Adrenal gland (tissue), 12 donors: ENCODE measurements around the gene SPC25. TPM values are rescaled to one million over a fixed set of nuclear protein-coding genes. Genes with fewer than 3 reads are reported as not detected.
A peak's percentile ranks its signal among the peaks of the same experiment; 100 is the strongest.

ENCODE experiments used
- DNase-seq, 7 donors: peaks; one replicate each; pipeline ENCODE4 v3.0.0-alpha.2; 2019 to 2020
- H3K27ac ChIP-seq, 5 donors: fragments of 200-600 bp; sonication (generic) in 4 of 5; 1 replicate in 3 of 5; 2 replicates in 2 of 5; pipeline versions ENCODE4 v1.5.1 to v1.8.0; 2016 to 2020; ENCODE audit warnings: mild to moderate bottlenecking in 1 of 5
- H3K27me3 ChIP-seq: fragments of 200-600 bp; 2 replicates; pipeline ENCODE4 v1.8.0; 2021
- H3K36me3 ChIP-seq, 2 donors: fragments of 200-600 bp; replicated peaks in 1 of 2; 1 replicate in 1 of 2; 2 replicates in 1 of 2; pipeline versions ENCODE4 v1.5.1 to v1.8.0; 2018 to 2022
- H3K4me1 ChIP-seq, 2 donors: fragments of 200-600 bp; replicated peaks in 1 of 2; 1 replicate in 1 of 2; 2 replicates in 1 of 2; pipeline versions ENCODE4 v1.5.1 to v1.8.0; 2018 to 2021
- H3K4me3 ChIP-seq, 4 donors: fragments of 200-600 bp; sonication (generic) in 3 of 4; one replicate each; pipeline ENCODE4 v1.5.1; 2016 to 2018
- H3K9me3 ChIP-seq, 3 donors: fragments of 200-600 bp; sonication (generic) in 1 of 3; replicated peaks in 1 of 3; 1 replicate in 2 of 3; 2 replicates in 1 of 3; pipeline versions ENCODE4 v1.5.1 to v1.8.0; 2016 to 2021
- CTCF ChIP-seq, 6 experiments: fragments of 450-650 bp in 4 of 6; fragments of 200-600 bp in 2 of 6; sonication (generic) in 1 of 6; IDR thresholded peaks; 1 replicate in 5 of 6; 2 replicates in 1 of 6; pipeline versions ENCODE4 v1.5.1 to v1.8.0; 2016 to 2021; ENCODE audit warnings: antibody characterized with exemption in 6 of 6, mild to moderate bottlenecking in 2 of 6, moderate library complexity in 1 of 6
- POLR2A ChIP-seq, 2 donors: fragments of 450-650 bp; IDR thresholded peaks; one replicate each; pipeline ENCODE4 v1.6.1; 2017; ENCODE audit warnings: antibody characterized with exemption in 2 of 2, mild to moderate bottlenecking in 2 of 2, moderate library complexity in 1 of 2
- WGBS, 4 donors: extraction: QIAGEN DNeasy Blood & Tissue Kit in 2 of 4; methylation state at CpG; one replicate each; pipeline versions ENCODE4 v1.1.5 to v1.1.7; 2013 to 2017; 5-methylcytosine and 5-hydroxymethylcytosine counted together
- intact Hi-C, 2 donors: fragments of 100-400 bp; cut with DNase I; formaldehyde crosslinking; loops; one replicate each; pipeline versions ENCODE4 v1.14.1 to v1.15.0; 2022 to 2023
- polyA plus RNA-seq, 3 donors: library from polyadenylated mRNA; stranded (reverse); fragments of 200-250 nt in 2 of 3; fragments of 350-450 nt in 1 of 3; fragmentation: Illumina TruSeq in 1 of 3; extraction: RNeasy Lipid Tissue Mini Kit (QIAGEN cat#74804) in 1 of 3; gene quantifications; one replicate each; pipeline ENCODE4 v1.2.3, GENCODE V29; 2013 to 2014
- total RNA-seq, 9 donors: library from RNA; depleted of rRNA in 4 of 9; stranded (reverse); fragments of >200 nt in 4 of 9; fragments of 120-200 nt in 1 of 9; fragmentation: NEBNext Ultra II Directional in 1 of 9; extraction: Animal tissue kit (Norgen Biotek cat#: 25700) in 1 of 9; gene quantifications; one replicate each; pipeline versions ENCODE4 v1.1.0 to v1.2.4, GENCODE V29; 2013 to 2023
- donor health status: healthy with polysubstance abuse.
- donor health status: Bipolar disorder and iron deficiency.
- donor health status: DM: yes; HTN: yes; CAD: no.
- donor health status: DM: no; HTN: no; CAD: no.
- donor health status: DM: no; HTN: no; CAD: no.
- donor health status: DM: yes; HTN: yes; CAD: no.

Gene SPC25
- total and polyA plus RNA-seq, 12 donors = 0.38 to 8.6 (median 1.3) TPM; not detected in 2

GRCh38 chr2:168831662-168832061, 58.6 kb downstream of the SPC25 start:
- TF ChIP-seq CTCF (IDR thresholded peaks at IDR 0.05) (no peak), POLR2A (IDR thresholded peaks at IDR 0.05) (no peak)
- Histone ChIP-seq H3K27me3 (no peaks in the 10 kb centered on the region), H3K36me3 (peaks cover 0 to 11% of the 10 kb centered on the region in 2 donors), H3K4me3 (no peak overlapping the region), H3K27ac (no peak overlapping the region), H3K9me3 (no peaks in the 10 kb centered on the region), H3K4me1 (no peaks in the 10 kb centered on the region)
- intact Hi-C loops = no loop called here
- no peak for DNase-seq

- TF ChIP-seq POLR2A (IDR thresholded peaks at IDR 0.05) (no peak), CTCF (IDR thresholded peaks at IDR 0.05) (no peak)
- no peak overlapping the region for H3K4me3 ChIP-seq
- peaks cover 0 to 5% of the 10 kb centered on the region in 2 donors for H3K36me3 ChIP-seq
- H3K4me1 ChIP-seq = peaks cover 0 to 2% of the 10 kb centered on the region in 2 donors
- H3K9me3 ChIP-seq = no peaks in the 10 kb centered on the region
- intact Hi-C loops = no loop called here
- H3K27me3 ChIP-seq = no peaks in the 10 kb centered on the region
- H3K27ac ChIP-seq = no peak overlapping the region
- DNase-seq = no peak
Measured at GRCh38 chr2:168830958-168831357, 59.3 kb downstream of the SPC25 start.

GRCh38 chr2:168825126-168825525, 65.1 kb downstream of the SPC25 start:
- no peak overlapping the region for H3K4me3 ChIP-seq
- TF ChIP-seq CTCF (IDR thresholded peaks at IDR 0.05) = no peak
- no peak for TF ChIP-seq POLR2A (IDR thresholded peaks at IDR 0.05)
- H3K36me3 ChIP-seq = no peaks in the 10 kb centered on the region
- H3K9me3 ChIP-seq = no peaks in the 10 kb centered on the region
- intact Hi-C loops = no loop called here
- H3K4me1 ChIP-seq = peaks cover 0 to 9% of the 10 kb centered on the region in 2 donors
- no peak for DNase-seq
- no peaks in the 10 kb centered on the region for H3K27me3 ChIP-seq
- peak overlapping the region in 1 of 5 donors; percentile 17 for H3K27ac ChIP-seq

GRCh38 chr2:168821992-168822391, 68.2 kb downstream of the SPC25 start:
- H3K27me3 ChIP-seq = no peaks in the 10 kb centered on the region
- H3K27ac ChIP-seq = no peak overlapping the region
- intact Hi-C loops = no loop called here
- TF ChIP-seq POLR2A (IDR thresholded peaks at IDR 0.05) (no peak), CTCF (IDR thresholded peaks at IDR 0.05) (no peak)
- H3K36me3 ChIP-seq = no peaks in the 10 kb centered on the region
- H3K4me3 ChIP-seq = no peak overlapping the region
- peaks cover 0 to 9% of the 10 kb centered on the region in 2 donors for H3K4me1 ChIP-seq
- no peak for DNase-seq
- H3K9me3 ChIP-seq = no peaks in the 10 kb centered on the region
- 76 to 85% (median 78%) methylated on average over 1 of the region's 1 CpG for WGBS, 4 donors
